HCT116 (cell line): ENCODE measurements around the gene SRCAP. TPM values are rescaled to one million over a fixed set of nuclear protein-coding genes. Genes with fewer than 3 reads are reported as not detected.

Experiments used
- ATAC-seq: fragments of 200-7000 bp; cut with Tn5 transposase; 2 replicates; pipeline ENCODE4 v1.9.1; 2020; ENCODE audit warnings: mild to moderate bottlenecking, moderate library complexity
- BruUV-seq: library from RNA; stranded (reverse); fragments of 400-500 nt; replicated peaks from 2 replicates; lab custom pipeline; 2021; lab: Mats Ljungman, UMichigan
- CTCF ChIA-PET: fragments of 300-600 bp; sonication (Branson Sonifier 250); formaldehyde crosslinking; loops from one replicate; lab custom pipeline; 2021; ENCODE audit warnings: antibody characterized with exemption; lab: Charles Lee
- POLR2A ChIA-PET: fragments of 300-600, 350-600 bp; sonication (Branson Sonifier 250); formaldehyde crosslinking; loops from one replicate; lab custom pipeline; 2021; ENCODE audit warnings: antibody characterized with exemption; lab: Charles Lee
- RAD21 ChIA-PET, 2 experiments: fragments of 300-600 bp; sonication (Branson Sonifier 250); formaldehyde crosslinking; loops; one replicate each; lab custom pipeline; 2023; ENCODE audit warnings: low total read pairs in 2 of 2; ENCODE audit not compliant: uncharacterized antibody in 2 of 2, unreplicated experiment in 2 of 2, low non-redundant PET in 1 of 2; lab: Charles Lee
- DNase-seq: peaks from one replicate; pipeline ENCODE4 v3.0.0-alpha.2; 2010; ENCODE audit warnings: low read depth, low spot score
- H2AFZ ChIP-seq: fragments of 200-600 bp; shearing (Covaris generic), sonication (generic); 2 replicates; pipeline ENCODE4 v1.6.1; 2017; ENCODE audit warnings: low read depth, mixed run types, mixed read lengths, antibody characterized with exemption, low read length; ENCODE audit not compliant: poor library complexity, severe bottlenecking
- H3K27ac ChIP-seq: 2 replicates; pipeline ENCODE4 v1.5.1; 2012; ENCODE audit warnings: low read depth, low read length
- H3K27me3 ChIP-seq: fragments of 200-600 bp; sonication (generic); 2 replicates; pipeline ENCODE4 v1.6.1; 2016; ENCODE audit warnings: mixed run types, low read length, mixed read lengths; ENCODE audit not compliant: insufficient read depth
- H3K36me3 ChIP-seq, 2 experiments: fragments of 200-500 bp in 1 of 2; fragments of 200-600 bp in 1 of 2; sonication (Bioruptor generic) in 1 of 2; sonication (generic) in 1 of 2; 2 replicates each; pipeline versions ENCODE4 v1.5.1 to v1.6.1; 2014 to 2016; ENCODE audit warnings: low read length in 2 of 2, inconsistent platforms in 1 of 2, mixed read lengths in 1 of 2, mixed run types in 1 of 2; ENCODE audit not compliant: insufficient read depth in 2 of 2, control insufficient read depth in 1 of 2
- H3K4me1 ChIP-seq, 2 experiments: fragments of 200-600 bp in 1 of 2; sonication (generic) in 1 of 2; 2 replicates each; pipeline versions ENCODE4 v1.5.1 to v1.6.1; 2012 to 2017; ENCODE audit warnings: low read length in 2 of 2, inconsistent platforms in 1 of 2, mild to moderate bottlenecking in 1 of 2, mixed read lengths in 1 of 2, mixed run types in 1 of 2, moderate library complexity in 1 of 2; ENCODE audit not compliant: insufficient read depth in 2 of 2, control insufficient read depth in 1 of 2
- H3K4me2 ChIP-seq: fragments of 200-600 bp; sonication (generic); 2 replicates; pipeline ENCODE4 v1.6.1; 2017; ENCODE audit warnings: mixed run types, low read length, mixed read lengths
- H3K4me3 ChIP-seq, 2 experiments: fragments of 200-600 bp in 1 of 2; sonication (generic) in 1 of 2; replicated peaks in 1 of 2; 2 replicates each; pipeline ENCODE4 v1.5.1; 2011 to 2016; ENCODE audit warnings: low read length in 2 of 2, control low read depth in 1 of 2, low read depth in 1 of 2, mild to moderate bottlenecking in 1 of 2, mixed read lengths in 1 of 2, mixed run types in 1 of 2
- H3K79me2 ChIP-seq: fragments of 200-600 bp; sonication (generic); 2 replicates; pipeline ENCODE4 v1.6.1; 2017; ENCODE audit warnings: mild to moderate bottlenecking, mixed run types, low read length, moderate library complexity, mixed read lengths; ENCODE audit not compliant: insufficient read depth
- H3K9ac ChIP-seq: fragments of 200-600 bp; sonication (generic); 2 replicates; pipeline ENCODE4 v1.6.1; 2016; ENCODE audit warnings: low read length, mixed read lengths
- H3K9me2 ChIP-seq: fragments of 200-600 bp; sonication (generic), shearing (Covaris generic); 2 replicates; pipeline ENCODE4 v1.6.1; 2017; ENCODE audit warnings: mixed run types, mild to moderate bottlenecking, moderate library complexity; ENCODE audit not compliant: insufficient read depth
- H3K9me3 ChIP-seq, 2 experiments: fragments of 200-500 bp in 1 of 2; fragments of 200-600 bp in 1 of 2; sonication (Bioruptor generic) in 1 of 2; sonication (generic) in 1 of 2; 2 replicates each; pipeline ENCODE4 v1.6.1; 2014 to 2017; ENCODE audit warnings: low read length in 2 of 2, mixed read lengths in 2 of 2, inconsistent platforms in 1 of 2, low read depth in 1 of 2, mild to moderate bottlenecking in 1 of 2, mixed run types in 1 of 2, moderate library complexity in 1 of 2; ENCODE audit not compliant: control insufficient read depth in 1 of 2, insufficient read depth in 1 of 2
- H4K20me1 ChIP-seq: fragments of 200-600 bp; sonication (generic), shearing (Covaris generic); 2 replicates; pipeline ENCODE4 v1.6.1; 2017; ENCODE audit warnings: mixed run types, mild to moderate bottlenecking, moderate library complexity; ENCODE audit not compliant: insufficient read depth
- ATF3 ChIP-seq: IDR thresholded peaks from 2 replicates; pipeline ENCODE4 v1.6.1; 2012
- CBX3 ChIP-seq: IDR thresholded peaks from 2 replicates; pipeline ENCODE4 v1.6.1; 2012; ENCODE audit warnings: low read depth
- CEBPB ChIP-seq: IDR thresholded peaks from 2 replicates; pipeline ENCODE4 v1.6.1; 2012; ENCODE audit warnings: low read depth
- EGR1 ChIP-seq: IDR thresholded peaks from 2 replicates; pipeline ENCODE4 v1.6.1; 2012; ENCODE audit warnings: low read depth
- ELF1 ChIP-seq: IDR thresholded peaks from 2 replicates; pipeline ENCODE4 v1.6.1; 2012; ENCODE audit warnings: low read depth, borderline replicate concordance
- EZH2 ChIP-seq: fragments of 200-600 bp; sonication (generic); IDR thresholded peaks from 2 replicates; pipeline ENCODE4 v1.6.1; 2017; ENCODE audit warnings: antibody characterized with exemption, mixed run types
- EZH2phosphoT487 ChIP-seq: fragments of 200-600 bp; IDR thresholded peaks from 2 replicates; pipeline ENCODE4 v1.6.1; 2018; ENCODE audit warnings: antibody characterized with exemption, borderline replicate concordance
- FOSL1 ChIP-seq: IDR thresholded peaks from 2 replicates; pipeline ENCODE4 v1.6.1; 2012; ENCODE audit warnings: low read depth
- JUND ChIP-seq: IDR thresholded peaks from 2 replicates; pipeline ENCODE4 v1.6.1; 2012
- POLR2A ChIP-seq: IDR thresholded peaks from 2 replicates; pipeline ENCODE4 v1.7.0; 2011; ENCODE audit warnings: borderline replicate concordance; ENCODE audit not compliant: insufficient read depth, insufficient read length; ENCODE audit errors: extremely low read depth
- RAD21 ChIP-seq: IDR thresholded peaks from 2 replicates; pipeline ENCODE4 v1.6.1; 2012; ENCODE audit warnings: low read depth, mild to moderate bottlenecking
- SIN3A ChIP-seq: IDR thresholded peaks from 2 replicates; pipeline ENCODE4 v1.6.1; 2012; ENCODE audit warnings: low read depth
- SP1 ChIP-seq: IDR thresholded peaks from 2 replicates; pipeline ENCODE4 v1.6.1; 2012; ENCODE audit warnings: low read depth
- TCF7L2 ChIP-seq: IDR thresholded peaks from 2 replicates; pipeline ENCODE4 v1.7.0; 2011; ENCODE audit warnings: borderline replicate concordance, inconsistent platforms; ENCODE audit not compliant: insufficient read depth, insufficient read length; ENCODE audit errors: extremely low read depth
- YY1 ChIP-seq: IDR thresholded peaks from 2 replicates; pipeline ENCODE4 v1.6.1; 2011; ENCODE audit warnings: low read length, low read depth, moderate library complexity, mild to moderate bottlenecking; ENCODE audit not compliant: insufficient replicate concordance; ENCODE audit errors: extremely low read depth
- ZFX ChIP-seq: fragments of 450-650 bp; IDR thresholded peaks from 2 replicates; pipeline ENCODE4 v1.6.1; 2017
- ZNF274 ChIP-seq: fragments of 200-500 bp; sonication (Bioruptor generic); IDR thresholded peaks from 2 replicates; pipeline ENCODE4 v1.6.1; 2014; ENCODE audit warnings: mild to moderate bottlenecking, low read depth, low read length, inconsistent platforms
- intact Hi-C: fragments of 100-400 bp; cut with micrococcal nuclease; formaldehyde crosslinking; loops from 2 replicates; pipeline ENCODE4 v1.10.0; 2022
- total RNA-seq: library from RNA; stranded (reverse); gene quantifications from one replicate; pipeline ENCODE4 v1.2.1, GENCODE V29; 2021; ENCODE audit not compliant: unreplicated experiment
- TF ChIP-seq, protein P1 (sequence below): IDR thresholded peaks from 2 replicates; pipeline ENCODE4 v1.6.1; 2012
- TF ChIP-seq, protein P2 (sequence below): IDR thresholded peaks from 2 replicates; pipeline ENCODE4 v1.6.1; 2012; ENCODE audit warnings: low read depth
- TF ChIP-seq, protein P3 (sequence below), 3 experiments: fragments of 200-600 bp in 1 of 3; sonication (generic) in 1 of 3; IDR thresholded peaks in 2 of 3; conservative IDR thresholded peaks in 1 of 3; 2 replicates each; pipeline ENCODE4 v1.5.1; 2012 to 2017; ENCODE audit warnings: low read depth in 2 of 3, low read length in 2 of 3, antibody characterized with exemption in 1 of 3, borderline replicate concordance in 1 of 3, control low read depth in 1 of 3, mild to moderate bottlenecking in 1 of 3, mixed read lengths in 1 of 3, mixed run types in 1 of 3, moderate library complexity in 1 of 3; ENCODE audit not compliant: insufficient read depth in 1 of 3

Gene SRCAP
- total RNA-seq, 1 experiment from 2014 or later: 59.6 TPM

GRCh38 chr16:30698139-30698815 is 694 bp upstream of the SRCAP start (continued):
- TF ChIP-seq ZNF274 (no peak), EZH2phosphoT487 (no peak), ZFX (peak; percentile 71), ATF3 (no peak)

- ChIA-PET CTCF (no interaction called here), POLR2A (no interaction called here), RAD21 (no interaction called here)
- TF ChIP-seq, protein P1, sequence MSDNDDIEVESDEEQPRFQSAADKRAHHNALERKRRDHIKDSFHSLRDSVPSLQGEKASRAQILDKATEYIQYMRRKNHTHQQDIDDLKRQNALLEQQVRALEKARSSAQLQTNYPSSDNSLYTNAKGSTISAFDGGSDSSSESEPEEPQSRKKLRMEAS: no peak
- TF ChIP-seq POLR2A: no peak
- TF ChIP-seq ZNF274: no peak
- TF ChIP-seq RAD21: no peak
- TF ChIP-seq, protein P2, sequence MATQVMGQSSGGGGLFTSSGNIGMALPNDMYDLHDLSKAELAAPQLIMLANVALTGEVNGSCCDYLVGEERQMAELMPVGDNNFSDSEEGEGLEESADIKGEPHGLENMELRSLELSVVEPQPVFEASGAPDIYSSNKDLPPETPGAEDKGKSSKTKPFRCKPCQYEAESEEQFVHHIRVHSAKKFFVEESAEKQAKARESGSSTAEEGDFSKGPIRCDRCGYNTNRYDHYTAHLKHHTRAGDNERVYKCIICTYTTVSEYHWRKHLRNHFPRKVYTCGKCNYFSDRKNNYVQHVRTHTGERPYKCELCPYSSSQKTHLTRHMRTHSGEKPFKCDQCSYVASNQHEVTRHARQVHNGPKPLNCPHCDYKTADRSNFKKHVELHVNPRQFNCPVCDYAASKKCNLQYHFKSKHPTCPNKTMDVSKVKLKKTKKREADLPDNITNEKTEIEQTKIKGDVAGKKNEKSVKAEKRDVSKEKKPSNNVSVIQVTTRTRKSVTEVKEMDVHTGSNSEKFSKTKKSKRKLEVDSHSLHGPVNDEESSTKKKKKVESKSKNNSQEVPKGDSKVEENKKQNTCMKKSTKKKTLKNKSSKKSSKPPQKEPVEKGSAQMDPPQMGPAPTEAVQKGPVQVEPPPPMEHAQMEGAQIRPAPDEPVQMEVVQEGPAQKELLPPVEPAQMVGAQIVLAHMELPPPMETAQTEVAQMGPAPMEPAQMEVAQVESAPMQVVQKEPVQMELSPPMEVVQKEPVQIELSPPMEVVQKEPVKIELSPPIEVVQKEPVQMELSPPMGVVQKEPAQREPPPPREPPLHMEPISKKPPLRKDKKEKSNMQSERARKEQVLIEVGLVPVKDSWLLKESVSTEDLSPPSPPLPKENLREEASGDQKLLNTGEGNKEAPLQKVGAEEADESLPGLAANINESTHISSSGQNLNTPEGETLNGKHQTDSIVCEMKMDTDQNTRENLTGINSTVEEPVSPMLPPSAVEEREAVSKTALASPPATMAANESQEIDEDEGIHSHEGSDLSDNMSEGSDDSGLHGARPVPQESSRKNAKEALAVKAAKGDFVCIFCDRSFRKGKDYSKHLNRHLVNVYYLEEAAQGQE: no peak
- TF ChIP-seq, protein P3, sequence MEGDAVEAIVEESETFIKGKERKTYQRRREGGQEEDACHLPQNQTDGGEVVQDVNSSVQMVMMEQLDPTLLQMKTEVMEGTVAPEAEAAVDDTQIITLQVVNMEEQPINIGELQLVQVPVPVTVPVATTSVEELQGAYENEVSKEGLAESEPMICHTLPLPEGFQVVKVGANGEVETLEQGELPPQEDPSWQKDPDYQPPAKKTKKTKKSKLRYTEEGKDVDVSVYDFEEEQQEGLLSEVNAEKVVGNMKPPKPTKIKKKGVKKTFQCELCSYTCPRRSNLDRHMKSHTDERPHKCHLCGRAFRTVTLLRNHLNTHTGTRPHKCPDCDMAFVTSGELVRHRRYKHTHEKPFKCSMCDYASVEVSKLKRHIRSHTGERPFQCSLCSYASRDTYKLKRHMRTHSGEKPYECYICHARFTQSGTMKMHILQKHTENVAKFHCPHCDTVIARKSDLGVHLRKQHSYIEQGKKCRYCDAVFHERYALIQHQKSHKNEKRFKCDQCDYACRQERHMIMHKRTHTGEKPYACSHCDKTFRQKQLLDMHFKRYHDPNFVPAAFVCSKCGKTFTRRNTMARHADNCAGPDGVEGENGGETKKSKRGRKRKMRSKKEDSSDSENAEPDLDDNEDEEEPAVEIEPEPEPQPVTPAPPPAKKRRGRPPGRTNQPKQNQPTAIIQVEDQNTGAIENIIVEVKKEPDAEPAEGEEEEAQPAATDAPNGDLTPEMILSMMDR (IDR thresholded peaks at IDR 0.05 in 2 of 3, conservative IDR thresholded peaks at IDR 0.05 in 1 of 3; ENCODE audit: borderline replicate concordance in 1 of 3, insufficient read depth in 1 of 3, low read depth in 2 of 3, low read length in 2 of 3): no peak
- TF ChIP-seq EZH2phosphoT487: no peak
- no peak for TF ChIP-seq FOSL1
- no peak for TF ChIP-seq EZH2
- no peak for TF ChIP-seq JUND
- no peak for TF ChIP-seq ELF1
- TF ChIP-seq TCF7L2: no peak
- no peak for TF ChIP-seq CBX3
- TF ChIP-seq CEBPB: no peak
- no peak for TF ChIP-seq YY1
- TF ChIP-seq SIN3A: no peak
- no peak for TF ChIP-seq SP1
- no peak for TF ChIP-seq EGR1
- peak overlapping the region; percentile 94 for H3K4me2 ChIP-seq
- no peak overlapping the region for H2AFZ ChIP-seq
- H4K20me1 ChIP-seq: no peaks in the 10 kb centered on the region
- DNase-seq (no peak), ATAC-seq (no peak)
- peak overlapping the region; percentile 100 for H3K9ac ChIP-seq
- H3K4me3 ChIP-seq: peak overlapping the region; percentile 94 to 95
- peaks cover 20 to 38% of the 10 kb centered on the region in 2 experiments for H3K36me3 ChIP-seq
- peaks cover 11 to 22% of the 10 kb centered on the region in 2 experiments for H3K4me1 ChIP-seq
- H3K27ac ChIP-seq: peak overlapping the region; percentile 100
- no peaks in the 10 kb centered on the region for H3K9me3 ChIP-seq
- no peaks in the 10 kb centered on the region for H3K9me2 ChIP-seq
- peaks cover 51% of the 10 kb centered on the region for H3K79me2 ChIP-seq
- intact Hi-C loops: loop anchor here (2.0 kb wide), 2 partner anchors 41 kb away; partner anchors contain the start of gene FBRS
- no TSS peak for BruUV-seq
- H3K27me3 ChIP-seq: no peaks in the 10 kb centered on the region
Observed at GRCh38 chr16:30699615-30700099, 686 bp downstream of the SRCAP start.
